HG03571 (cell line): ENCODE results near the gene PRICKLE2.

Experiments
- ATAC-seq: cut with Tn5 transposase; IDR thresholded peaks from one replicate; pipeline ENCODE4 v1.9.1; 2021; ENCODE audit not compliant: unreplicated experiment

Gene PRICKLE2

DNA sequence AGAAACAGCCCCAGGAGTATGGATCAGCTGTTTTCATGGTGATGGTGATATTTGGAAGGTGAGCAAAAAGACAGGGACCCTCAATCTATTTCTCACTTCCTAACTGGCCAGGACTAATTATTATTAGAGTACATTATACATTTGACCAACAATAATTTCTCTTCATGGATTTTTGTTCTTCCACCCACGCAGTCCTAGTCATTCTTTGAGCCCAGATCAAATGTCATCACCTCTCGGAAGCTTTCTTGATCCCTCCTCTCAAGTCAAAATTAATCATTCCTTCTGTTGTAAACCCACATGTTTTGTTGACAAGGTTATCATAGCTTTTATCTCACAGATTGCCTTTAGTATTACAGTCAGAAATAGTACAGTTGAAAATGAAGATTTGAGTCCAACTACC lies 29.2 kb upstream of the PRICKLE2 start:
- no peak for ATAC-seq

DNA sequence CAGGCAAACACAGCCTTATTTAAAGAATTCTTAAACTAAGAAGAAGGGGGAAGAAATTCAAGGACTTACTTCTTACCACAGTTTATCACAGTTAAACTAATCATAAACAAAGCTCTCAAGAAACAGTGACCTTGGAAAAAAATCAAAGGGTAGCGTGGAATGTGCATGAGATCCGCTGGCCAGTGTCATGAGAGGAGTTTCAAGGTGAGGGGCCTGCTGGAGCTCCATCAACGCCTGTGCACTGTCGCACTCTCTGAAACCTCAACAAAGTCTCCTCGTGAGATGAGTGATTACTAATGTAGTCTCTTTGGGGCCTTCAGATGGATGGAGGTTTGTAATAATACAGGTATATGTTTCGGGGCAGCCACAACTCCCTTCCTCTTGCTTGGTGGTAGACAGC lies 28.4 kb upstream of the PRICKLE2 start:
- no peak for ATAC-seq

DNA sequence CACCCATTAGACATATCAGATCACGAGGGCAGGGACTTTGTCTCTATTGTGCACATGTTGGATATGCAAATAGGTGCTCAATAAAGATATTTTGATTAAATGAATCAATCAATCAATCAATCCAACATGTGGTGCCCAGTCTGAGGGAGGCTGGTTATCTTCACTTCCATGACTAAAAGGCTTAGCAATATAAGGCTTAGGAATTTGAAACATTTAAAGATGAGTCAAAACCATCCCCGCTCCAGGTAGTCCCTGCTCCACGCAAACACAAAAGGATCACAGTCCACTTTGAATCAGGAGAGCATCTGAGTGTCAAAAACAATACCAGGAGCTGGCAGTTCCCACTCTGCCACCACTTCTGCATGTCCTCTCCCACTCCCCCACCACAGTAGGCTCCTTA lies 25.8 kb upstream of the PRICKLE2 start:
- no peak for ATAC-seq

DNA sequence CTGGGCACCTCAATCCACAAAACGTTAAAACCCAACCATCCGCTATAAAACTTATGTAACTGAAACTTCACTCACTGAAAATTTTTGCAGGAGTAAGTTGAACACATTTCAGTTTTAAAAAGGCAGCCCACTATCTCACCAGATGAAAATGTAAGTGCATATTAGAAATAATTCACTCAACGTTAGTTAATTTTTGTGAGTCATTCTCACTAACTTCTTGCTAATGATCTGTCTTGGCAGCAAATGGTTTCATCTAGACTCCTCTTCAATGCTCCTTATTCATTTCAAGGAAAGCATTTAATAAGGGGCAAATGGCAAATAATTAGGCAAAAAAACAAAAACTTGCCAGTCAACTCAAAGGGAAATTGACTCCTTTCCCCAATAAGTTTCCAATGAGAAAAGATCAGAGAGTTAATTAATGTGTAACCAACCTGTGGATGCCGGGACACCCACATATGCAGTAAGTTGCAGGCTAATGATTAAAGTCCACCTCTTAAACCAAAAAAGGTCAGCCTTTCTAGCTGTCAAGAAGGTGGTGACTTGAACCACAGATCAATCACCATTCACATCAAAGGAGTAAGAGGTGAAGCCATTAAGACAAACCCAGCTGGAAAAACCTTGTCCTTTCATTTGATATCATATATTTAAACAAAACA lies 22.9 kb upstream of the PRICKLE2 start:
- ATAC-seq = no peak

DNA sequence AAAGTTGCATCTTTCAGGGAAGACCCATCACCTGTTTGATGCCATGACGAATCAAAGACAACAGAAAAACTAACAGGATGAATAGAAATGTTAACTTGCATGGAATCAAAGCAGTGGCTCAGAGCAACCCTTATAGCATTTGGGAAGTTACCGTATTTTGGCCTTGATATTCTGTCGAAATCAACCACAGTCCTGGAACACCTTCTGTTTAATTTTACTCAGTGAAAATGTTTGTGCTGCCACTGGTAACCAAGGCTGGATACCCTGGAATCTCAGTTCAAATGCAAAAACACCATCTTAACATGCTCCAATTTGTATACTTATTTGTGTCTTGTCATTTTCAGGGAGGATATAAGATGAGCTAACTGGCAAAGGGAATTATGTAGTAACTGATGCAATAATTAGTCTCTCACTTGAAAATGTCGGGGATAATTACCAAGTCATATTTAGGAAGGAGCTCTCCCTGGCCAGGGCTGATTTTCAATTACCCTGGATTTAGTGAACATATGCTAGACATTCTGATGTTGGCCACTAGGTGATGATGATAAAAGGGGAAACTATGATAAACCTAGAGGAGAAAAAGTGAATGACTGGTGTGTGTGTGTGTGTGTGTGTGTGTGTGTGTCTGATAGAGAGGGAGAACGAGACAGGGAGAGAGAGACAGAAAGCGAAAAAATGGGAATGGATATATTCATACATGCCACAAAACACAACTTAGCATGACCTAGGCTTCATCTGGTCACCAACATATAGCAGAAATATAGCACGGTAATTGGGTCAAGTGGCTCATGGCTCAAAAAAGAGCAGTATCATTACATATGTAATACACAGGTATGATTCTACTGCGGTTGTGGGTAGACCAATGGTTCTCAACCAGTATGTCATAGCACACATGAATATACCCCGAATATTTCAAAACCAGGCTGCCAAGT lies 19.0 kb upstream of the PRICKLE2 start:
- ATAC-seq = no peak

DNA sequence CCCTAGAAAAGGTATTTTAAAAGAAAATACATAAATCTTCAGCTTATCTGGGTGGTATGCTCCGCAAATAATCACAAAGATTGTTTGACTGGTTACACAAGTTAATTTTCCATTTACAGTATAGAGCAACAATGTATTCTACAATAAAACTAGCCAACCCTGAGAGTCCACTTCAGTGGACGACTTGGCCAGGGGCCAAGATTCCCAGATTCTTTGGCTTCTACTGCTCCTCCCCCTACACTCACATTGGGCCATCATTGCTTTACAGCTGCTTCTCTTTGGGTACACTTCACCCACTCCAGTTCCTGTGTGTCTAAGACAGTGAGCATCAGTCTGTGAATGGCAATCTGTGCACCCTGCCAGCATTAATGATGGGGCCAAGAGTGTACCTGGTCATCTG lies 17.2 kb upstream of the PRICKLE2 start:
- ATAC-seq = no peak

DNA sequence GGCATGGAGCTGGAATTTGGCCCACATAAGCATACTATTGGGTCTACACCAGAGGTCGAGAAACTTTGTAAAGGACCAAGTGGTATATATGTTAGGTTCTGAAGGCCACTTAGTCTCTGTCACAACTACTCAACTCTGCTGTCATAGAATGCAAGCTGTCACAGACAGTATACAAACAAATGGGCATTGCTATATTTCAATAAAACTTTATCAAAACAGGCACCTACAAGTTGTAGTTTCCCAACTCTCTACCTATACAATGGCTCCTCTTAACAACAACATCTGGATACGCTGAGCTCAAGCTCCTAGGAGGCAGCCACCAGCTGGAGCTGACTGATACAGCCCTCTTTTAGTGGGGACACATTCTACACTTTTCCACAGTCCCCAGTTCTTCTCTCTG lies 15.7 kb upstream of the PRICKLE2 start:
- no peak for ATAC-seq

DNA sequence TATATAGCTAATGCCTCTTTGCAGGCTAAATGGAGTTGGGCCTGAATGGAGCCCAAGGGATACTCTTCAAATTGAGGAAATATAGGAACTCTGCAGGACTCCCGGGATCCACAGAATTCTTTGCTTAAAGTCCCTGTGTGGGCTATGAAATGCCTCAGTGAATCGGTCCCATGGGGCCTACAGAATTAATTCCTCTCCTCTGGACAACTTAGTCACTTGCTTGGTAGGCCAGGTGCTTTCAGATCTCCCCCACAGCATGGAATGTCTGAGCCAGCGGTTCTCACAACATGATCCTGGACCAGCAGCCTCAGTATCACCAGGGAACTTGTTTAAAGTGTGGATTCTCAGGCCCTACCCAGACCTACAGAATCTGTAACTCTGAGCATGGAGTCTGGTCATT lies 15.1 kb upstream of the PRICKLE2 start:
- no peak for ATAC-seq

DNA sequence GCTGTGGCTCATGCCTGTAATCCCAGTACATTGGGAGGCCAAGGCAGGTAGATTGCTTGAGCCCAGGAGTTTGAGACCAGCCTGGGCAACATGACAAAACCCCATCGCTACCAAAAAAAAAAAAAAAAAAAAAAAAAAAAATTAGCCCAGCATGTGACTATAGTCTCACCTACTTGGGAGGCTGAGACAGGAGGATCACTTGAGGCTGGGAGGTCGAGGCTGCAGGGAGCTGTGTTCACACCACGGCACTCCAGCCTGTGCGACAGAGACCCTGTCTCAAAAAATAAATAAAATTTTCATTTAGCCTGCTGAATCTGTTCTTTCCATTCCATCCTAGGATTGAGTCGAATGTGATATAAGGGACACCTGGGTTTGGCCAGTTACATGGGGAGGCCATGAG lies 14.6 kb upstream of the PRICKLE2 start:
- no peak for ATAC-seq

DNA sequence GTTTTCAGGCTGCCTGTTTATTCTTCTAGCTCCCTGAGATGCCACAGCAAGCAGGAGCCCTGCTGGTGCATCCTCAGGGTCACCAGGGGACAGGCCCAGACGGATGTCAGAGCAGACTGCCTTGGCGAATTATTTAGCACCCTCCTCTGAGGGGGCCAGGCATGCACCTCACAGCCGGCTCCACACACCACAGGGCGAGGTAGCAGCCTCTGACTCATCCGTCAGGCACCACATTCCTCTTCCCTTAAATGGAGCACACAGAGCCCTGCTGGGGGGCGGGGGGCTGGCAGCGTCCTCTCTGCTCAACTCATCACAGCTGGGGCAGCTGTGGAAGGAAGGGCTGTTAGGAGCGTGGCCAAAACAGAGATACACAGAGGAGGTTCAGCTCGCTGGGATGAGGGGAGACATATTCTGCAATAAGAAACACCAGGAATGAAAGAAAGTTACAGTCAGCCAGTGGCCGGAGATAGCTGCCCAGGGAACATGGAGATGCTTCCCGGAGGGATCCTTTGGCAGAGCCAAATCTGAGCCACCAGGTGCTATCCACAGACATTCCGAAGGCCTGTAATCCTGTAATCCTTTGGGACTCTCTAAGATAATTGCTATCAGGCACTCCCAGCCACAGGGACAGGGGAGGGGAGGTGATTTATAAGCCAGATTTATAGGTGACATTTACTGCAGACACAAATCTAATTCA lies 13.9 kb upstream of the PRICKLE2 start:
- ATAC-seq = no peak

DNA sequence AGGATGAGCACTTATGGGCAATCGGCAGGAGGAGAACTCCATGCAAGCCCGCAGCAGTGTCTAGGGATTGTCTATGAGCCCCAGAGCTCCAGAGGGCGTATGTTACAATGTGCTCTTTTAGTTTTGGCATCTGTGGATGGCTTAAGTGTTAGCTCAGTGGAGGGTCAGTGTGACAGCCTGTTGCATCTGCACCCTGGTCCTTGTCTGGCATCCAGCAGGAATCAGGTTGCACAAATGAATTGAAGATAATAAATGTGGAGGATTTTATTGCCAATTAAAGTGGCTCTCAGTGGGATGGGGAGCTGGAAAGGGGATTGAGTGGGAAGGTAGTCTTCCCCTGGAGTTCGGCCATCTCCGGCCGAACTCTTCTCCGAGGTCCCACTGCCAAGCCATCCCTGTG lies 11.8 kb upstream of the PRICKLE2 start:
- ATAC-seq = no peak

DNA sequence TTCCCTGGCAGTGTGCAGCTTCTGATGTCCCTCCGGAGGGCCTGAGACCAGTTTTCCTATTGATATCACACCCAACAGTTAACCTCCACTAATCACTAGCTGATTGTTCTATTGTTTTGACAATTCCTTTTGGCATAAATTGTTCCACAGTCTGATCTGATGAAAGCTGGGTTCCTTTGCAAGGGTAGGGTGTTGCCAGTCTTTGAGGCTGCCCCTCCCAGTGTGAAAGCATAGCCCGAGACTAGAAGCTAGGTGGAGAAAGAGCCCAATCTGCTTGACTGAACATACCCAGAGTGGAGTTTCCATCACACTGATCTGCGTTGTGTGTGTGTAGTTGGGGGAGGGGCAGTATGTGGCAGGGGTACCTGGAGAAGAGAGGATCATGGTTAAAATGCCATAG lies 10.3 kb upstream of the PRICKLE2 start:
- no peak for ATAC-seq

DNA sequence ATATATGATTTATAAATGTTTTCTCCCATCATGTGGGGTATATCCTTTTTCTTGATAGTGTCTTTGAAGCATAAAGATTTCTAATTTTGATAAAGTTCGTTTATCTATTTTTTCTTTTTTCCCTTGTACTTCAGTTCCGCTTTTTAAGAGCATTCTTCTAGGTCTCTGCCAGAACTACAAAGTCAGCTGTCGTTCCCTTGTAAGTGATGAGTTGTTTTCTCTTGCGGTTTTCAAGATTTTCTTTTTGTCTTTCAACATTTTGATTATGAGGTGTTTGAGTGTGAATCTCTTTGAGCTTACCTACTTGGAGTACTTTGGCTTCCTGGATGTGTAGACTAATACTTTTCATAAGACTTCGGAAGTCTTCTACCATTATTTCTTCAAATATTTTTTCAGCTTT lies 9.3 kb upstream of the PRICKLE2 start:
- no peak for ATAC-seq

DNA sequence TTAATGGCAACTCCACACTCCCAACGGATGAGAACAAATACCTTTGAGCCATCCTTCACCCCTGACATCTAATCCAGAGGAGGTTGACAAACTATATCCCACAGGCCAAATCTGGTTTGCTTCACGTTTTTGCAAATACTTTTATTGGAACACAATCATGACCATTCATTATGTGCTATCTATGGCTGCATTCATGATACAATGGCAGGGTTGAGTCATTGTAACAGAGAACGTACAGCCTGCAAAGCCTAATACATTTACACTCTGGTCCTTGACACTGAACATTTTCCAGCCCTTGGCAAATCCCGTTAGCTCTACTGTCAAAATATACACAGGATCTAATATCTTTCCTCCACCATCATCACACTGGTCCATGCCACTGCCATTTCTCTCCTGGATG lies 7.6 kb upstream of the PRICKLE2 start:
- no peak for ATAC-seq

DNA sequence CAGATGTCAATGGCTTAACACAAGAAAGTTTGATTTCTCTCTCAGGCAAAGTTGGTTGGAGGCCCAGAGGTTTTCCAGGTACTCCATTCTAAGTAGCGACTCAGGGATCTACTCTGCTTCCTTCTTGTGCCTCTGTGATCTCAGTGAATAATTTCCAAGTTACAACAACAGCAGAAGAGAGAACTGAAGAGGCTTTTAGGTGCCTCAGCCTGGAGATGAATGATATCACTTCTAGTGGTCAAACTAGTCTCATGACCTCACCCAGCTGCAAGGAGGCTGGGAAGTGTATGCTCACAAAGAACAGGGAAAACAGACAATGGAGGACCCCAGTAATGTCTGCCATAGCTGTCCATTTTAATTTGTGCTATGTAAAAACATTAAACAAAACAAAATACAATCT lies 4.6 kb upstream of the PRICKLE2 start:
- no peak for ATAC-seq

DNA sequence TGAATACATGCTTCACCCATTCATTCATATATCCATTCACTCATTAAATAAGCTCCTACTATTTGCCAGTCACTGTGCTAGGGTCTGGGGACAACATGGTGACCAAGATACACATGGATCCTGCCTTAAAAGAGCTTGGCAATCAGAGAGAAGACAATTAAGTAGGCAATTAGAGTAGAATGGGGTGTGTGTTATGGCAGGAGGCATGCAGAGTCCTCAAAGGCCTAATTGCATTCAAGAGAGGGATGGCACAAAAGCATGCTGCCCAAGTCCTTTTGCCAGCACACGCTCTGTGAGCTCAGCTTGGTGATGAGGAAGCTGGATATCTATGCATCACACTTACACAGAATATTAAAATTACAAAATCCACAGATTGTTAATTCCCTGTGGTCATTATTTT lies 2.8 kb upstream of the PRICKLE2 start:
- no peak for ATAC-seq

DNA sequence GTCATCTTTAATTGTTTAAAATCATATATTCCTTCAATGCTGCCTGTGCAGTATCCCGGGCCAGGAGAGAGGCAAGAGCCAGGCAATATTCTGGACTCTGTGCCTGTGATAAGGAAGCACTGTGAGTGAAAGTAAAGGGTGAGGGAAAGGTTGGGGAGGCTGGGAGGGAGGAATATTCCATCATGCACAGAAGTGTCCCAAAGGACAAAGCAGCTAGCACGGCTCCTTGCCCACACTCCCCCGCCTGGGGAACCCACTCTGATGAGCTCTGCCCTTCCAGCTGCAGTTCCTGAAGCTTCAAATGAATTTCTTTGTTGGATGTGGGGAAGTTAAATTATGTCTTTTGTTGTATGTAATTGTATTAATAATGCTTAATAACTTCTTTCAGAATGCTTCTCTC lies 1.5 kb upstream of the PRICKLE2 start:
- no peak for ATAC-seq

DNA sequence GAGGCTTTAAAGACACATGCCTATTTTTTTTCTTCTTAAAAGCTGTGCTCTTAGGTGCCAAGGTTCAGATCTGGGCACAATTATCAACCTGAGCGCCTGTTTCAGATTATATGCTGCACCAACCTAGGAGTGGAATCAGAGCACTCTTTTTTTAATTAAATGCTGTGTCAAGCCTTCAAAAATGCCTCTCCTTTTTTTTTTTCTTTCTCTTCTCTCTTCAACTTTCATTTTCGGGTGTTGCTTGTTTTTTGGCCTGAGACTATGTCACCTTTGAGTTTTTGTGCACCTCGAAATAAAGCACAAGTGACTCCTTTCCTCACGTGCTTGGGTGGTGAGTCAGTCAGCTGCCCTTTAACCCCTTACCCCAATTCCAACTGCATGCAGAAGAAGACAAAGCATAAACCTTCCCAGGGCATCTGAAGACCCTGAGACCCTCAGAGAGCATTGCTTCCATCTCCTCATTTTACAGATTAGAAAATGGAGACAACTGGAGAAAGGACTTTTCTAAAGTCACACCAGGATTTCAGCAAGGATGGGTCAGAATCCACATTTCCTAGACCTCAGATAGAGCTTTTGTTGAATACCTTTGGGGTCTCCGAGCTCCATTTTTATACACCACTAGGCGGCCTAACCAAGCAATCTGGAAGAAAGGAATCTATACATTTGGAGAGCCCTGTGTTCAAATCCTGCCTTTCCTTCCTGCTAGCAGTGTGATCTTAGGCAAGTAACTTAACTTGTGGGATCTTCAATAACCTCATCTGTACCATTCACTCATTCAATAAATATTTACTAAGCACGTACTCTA lies 631 bp upstream of the PRICKLE2 start:
- ATAC-seq = no peak

DNA sequence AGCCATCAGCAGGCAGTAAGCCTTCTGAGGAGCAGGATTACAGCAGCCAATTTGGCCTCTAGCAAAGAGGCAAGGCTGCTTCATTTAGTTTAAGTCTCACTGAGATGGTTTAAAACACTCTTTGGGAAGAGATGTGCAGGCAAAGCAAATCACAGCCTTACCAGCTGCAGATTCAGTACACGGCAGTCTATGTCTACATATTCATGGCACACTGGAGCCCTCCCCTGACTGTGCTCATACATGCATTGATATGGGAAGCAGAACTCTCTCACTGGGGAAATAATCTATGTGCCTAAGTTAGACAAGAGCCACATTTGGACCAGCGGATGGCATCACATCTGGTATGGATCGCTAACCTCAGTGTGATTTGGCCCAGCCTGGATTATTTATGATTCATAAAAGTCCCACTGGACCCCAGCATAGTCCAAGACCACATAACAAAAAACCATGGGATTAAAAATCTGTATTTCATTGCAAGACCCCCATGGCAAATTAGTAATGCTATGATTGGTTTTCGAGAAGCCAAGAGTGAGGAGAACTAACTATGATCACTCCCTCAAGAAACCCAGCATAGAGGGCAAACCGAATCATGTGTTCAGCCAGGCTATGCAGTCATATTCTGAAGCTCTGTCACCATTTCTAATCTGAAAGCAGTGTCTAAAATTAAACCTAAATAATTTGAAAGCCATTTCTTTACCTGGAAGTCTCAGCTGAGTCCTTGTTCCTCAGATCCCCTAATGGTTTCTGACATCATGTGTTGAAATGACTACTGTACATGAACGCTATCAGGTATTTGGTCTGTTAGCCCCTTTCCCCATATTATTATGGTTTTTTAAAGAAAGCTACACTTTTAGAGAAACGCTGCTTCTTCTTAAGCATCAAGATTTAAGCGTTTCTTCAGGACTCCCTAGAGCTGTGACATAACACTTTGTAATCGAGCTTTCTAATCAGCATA lies 1.2 kb downstream of the PRICKLE2 start:
- ATAC-seq = no peak

DNA sequence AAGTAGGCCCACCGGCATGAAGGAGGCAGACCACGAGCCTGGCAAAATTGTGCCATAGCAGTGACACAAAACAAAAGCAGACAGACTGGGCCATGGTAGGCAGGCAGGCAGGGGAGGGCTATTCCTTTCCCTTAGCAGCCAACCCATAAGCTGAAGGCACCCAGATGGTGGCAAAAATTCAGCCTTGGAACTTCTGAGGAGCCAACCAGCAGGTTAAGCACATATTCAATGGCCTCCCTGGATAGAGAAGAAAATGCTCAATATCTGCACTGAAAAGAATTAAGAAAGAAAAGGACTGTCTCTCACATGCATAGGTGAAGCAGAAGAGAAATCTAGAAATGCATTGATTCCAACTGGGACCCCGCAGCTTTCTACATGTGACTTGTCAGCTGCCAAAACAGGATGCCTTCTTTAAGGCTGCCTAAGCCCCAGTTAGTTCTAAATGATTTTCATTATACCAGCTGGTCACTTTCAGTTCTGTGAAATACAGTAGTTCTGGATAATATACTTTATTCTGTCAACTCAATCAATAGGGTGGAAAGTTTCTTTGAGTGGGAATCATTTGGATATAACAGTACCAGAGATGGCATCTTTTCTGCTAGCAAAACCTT lies 2.7 kb downstream of the PRICKLE2 start:
- no peak for ATAC-seq
